SJCRH30 (cell line): ENCODE measurements around the gene EVI2A. TPM values are rescaled to one million over a fixed set of nuclear protein-coding genes. Genes with fewer than 3 reads are reported as not detected.
"Not testable (repeated sequence)": the region's sequence is repeated elsewhere in the genome, so short reads cannot be mapped to it uniquely, and the experiment has no call there.

ENCODE experiments used
- DNase-seq, 2 experiments: peaks; one replicate each; pipeline ENCODE4 v3.0.0-alpha.2; 2015 to 2020
- H3K27ac ChIP-seq: fragments of 250-450 bp; sonication (Bioruptor Pico); 2 replicates; pipeline ENCODE4 v1.5.1; 2020; ENCODE audit warnings: mild to moderate bottlenecking, moderate library complexity
- H3K27me3 ChIP-seq: fragments of 250-450 bp; sonication (Bioruptor Pico); 2 replicates; pipeline ENCODE4 v1.5.1; 2020; ENCODE audit warnings: mild to moderate bottlenecking, moderate library complexity
- H3K36me3 ChIP-seq: fragments of 250-450 bp; sonication (Bioruptor Pico); 2 replicates; pipeline ENCODE4 v1.5.1; 2020; ENCODE audit warnings: mild to moderate bottlenecking, moderate library complexity
- H3K4me1 ChIP-seq: fragments of 250-450 bp; sonication (Bioruptor Pico); 2 replicates; pipeline ENCODE4 v1.5.1; 2020; ENCODE audit warnings: mild to moderate bottlenecking, moderate library complexity
- H3K4me3 ChIP-seq: fragments of 250-450 bp; sonication (Bioruptor Pico); 2 replicates; pipeline ENCODE4 v1.5.1; 2020; ENCODE audit warnings: mild to moderate bottlenecking, moderate library complexity
- H3K9me3 ChIP-seq: fragments of 250-450 bp; sonication (Bioruptor Pico); replicated peaks from 2 replicates; pipeline ENCODE4 v1.5.1; 2020; ENCODE audit warnings: mild to moderate bottlenecking, moderate library complexity
- total RNA-seq: library from RNA; depleted of rRNA; stranded (reverse); fragments of >200 nt; shearing (Covaris generic); gene quantifications from 2 replicates; pipeline ENCODE4 v1.2.3, GENCODE V29; 2014

The EVI2A gene
- total RNA-seq, 1 experiment from 2014 or later: 0.10 TPM

DNA sequence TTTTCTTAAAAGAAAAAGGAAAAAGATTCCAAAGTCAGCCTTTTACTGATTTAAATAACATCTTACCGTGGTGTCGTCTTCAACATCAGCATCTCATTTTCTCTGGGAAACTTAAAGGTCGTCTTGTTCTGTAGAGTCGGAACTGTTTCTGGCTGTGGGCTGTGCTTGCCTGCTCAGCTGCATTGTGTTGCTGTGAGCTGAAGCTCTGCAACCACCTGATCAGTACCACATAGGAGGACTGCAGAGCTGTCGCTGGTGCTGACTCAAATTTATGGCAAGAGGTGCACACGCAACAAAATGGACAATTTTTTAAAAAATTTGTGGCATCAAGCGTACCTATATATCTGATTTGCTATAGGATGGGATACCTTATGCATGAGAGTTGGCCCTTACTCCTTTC is 24.3 kb downstream of the EVI2A start, which contains the start of gene OMG:
TSS of gene OMG (minus strand) at position 150 of the 400 bp plus-strand sequence. CDS start 908 bp downstream, outside the sequence.
- Histone ChIP-seq H3K27me3 (no peaks in the 10 kb centered on the region), H3K4me3 (no peak within 1 kb of the TSS), H3K4me1 (no peaks in the 10 kb centered on the region), H3K36me3 (peaks cover 2% of the 10 kb centered on the region; the same call in 1 of the 2 replicates), H3K27ac (no peak within 1 kb of the TSS), H3K9me3 (no peaks in the 10 kb centered on the region)
- no peak for DNase-seq

DNA sequence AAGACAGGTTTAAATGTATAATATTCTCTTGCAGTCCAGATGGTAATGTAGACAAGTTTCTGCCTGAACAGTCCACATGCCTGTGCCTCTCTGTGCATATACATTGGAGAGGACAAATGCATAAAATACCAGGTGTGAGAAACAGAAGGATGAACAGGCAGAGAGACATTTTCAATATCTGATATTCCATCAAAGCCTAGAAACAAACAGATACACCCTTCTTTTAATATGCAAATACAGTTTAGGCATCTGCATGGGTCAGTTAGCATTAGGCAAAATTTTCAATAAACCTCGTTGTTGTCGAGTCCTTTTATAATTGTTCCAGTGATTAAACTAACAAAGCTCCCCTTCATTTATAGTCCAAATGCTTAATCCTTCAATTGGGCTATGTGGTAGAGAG is 25.3 kb downstream of the EVI2A start:
- H3K4me1 ChIP-seq: no peaks in the 10 kb centered on the region
- no peak for DNase-seq
- no peak overlapping the region for H3K27ac ChIP-seq
- H3K4me3 ChIP-seq: no peak overlapping the region
- H3K36me3 ChIP-seq: peaks cover 11% of the 10 kb centered on the region
- H3K9me3 ChIP-seq: no peaks in the 10 kb centered on the region
- H3K27me3 ChIP-seq: no peaks in the 10 kb centered on the region

DNA sequence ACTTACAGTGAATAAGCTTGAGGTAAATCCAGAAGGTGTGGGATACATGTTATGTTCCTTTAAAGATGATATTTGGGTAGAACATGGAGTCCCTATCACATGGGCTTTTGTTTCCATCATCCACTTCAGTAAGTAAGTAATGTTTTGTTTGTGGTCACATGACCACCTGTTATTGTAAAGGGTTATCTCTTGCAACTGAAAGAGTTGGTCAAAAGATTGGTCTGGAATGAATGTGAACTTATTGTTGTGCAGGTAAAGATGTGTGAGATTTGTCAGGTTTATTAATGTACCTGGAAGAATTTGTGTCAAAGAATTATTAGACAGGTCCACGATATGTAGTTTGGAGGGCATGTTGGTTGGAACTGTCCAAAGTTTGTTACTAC is 25.9 kb downstream of the EVI2A start:
- no peak overlapping the region for H3K27ac ChIP-seq
- no peaks in the 10 kb centered on the region for H3K4me1 ChIP-seq
- H3K9me3 ChIP-seq: no peaks in the 10 kb centered on the region
- H3K27me3 ChIP-seq: no peaks in the 10 kb centered on the region
- no peak overlapping the region for H3K4me3 ChIP-seq
- H3K36me3 ChIP-seq: peaks cover 14% of the 10 kb centered on the region
- DNase-seq: no peak

DNA sequence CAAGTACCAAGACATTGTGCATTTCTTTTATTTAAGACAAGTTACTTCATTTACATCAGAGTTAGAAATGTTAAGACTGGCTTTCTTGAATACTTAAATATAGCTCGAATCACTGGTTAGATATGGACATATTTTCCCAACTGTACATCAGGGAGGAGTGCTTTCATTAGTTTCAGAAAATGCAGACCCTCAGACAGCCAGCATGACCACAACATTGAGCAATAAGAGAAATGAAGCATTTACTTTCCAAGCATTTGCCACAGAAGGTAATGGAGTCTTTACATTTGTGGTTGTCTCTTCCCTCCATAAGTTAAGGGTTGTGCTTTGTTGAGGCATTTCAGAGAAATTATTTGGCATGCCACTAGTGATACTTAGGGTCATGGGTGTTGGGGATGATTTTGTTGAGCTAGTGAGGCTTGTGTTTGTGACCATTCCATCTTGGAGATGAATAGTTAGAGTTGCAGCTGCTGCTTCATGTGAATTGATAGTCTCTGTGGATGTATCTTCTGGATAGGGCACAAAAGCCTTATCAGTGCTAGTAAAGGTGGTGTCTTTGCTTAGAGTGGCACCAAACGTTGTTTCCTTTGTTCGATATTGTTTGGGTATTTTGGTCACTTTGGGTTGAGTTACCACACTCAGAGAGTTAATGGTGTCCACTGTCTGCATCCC is 26.5 kb downstream of the EVI2A start:
- Histone ChIP-seq H3K4me3 (no peak overlapping the region), H3K27ac (no peak overlapping the region), H3K27me3 (no peaks in the 10 kb centered on the region), H3K9me3 (no peaks in the 10 kb centered on the region), H3K36me3 (peaks cover 18% of the 10 kb centered on the region), H3K4me1 (no peaks in the 10 kb centered on the region)
- no peak for DNase-seq

DNA sequence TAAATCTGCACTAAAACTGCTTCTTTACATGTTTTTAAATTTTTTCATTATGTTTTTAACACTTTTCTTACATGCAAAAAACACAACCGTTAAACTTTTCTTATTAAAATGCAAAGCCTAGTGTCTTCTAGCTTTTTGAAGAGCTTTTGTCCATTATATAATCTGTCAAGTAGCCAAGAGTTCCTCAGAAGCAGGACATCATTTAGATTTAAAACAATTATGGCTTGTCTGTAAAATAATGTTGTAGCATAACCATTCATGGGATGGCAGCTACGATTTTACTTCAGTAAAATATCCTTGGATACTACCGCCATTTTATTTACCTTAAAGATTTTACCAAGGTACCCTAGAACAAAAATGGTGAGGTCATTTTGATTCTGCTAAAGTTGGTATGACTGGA is 27.2 kb downstream of the EVI2A start:
- Histone ChIP-seq H3K9me3 (no peaks in the 10 kb centered on the region), H3K27ac (no peak overlapping the region), H3K36me3 (peaks cover 17% of the 10 kb centered on the region), H3K4me3 (no peak overlapping the region), H3K4me1 (no peaks in the 10 kb centered on the region), H3K27me3 (no peaks in the 10 kb centered on the region)
- DNase-seq: no peak

DNA sequence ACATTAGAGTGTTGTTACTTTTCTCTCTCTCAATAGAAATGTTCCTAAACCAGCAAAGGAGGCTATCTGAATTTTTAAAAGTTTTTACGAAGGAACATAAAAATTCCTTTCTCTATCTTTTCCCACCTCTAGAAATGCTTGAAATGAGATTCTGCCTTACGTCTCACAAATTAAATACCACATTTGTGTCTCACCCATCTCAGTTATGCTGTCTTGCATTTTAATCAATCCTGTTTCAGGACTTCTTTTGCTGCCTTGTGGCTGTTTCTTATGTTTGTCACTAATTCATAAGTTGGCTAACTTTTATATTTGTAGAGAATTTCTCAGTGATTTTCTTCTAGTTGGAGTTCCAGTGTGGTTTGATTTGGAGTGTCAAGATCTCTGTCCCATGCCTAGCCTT is 27.8 kb downstream of the EVI2A start:
- H3K27ac ChIP-seq: no peak overlapping the region
- H3K4me3 ChIP-seq: no peak overlapping the region
- H3K36me3 ChIP-seq: peaks cover 17% of the 10 kb centered on the region
- no peaks in the 10 kb centered on the region for H3K9me3 ChIP-seq
- no peak for DNase-seq
- no peaks in the 10 kb centered on the region for H3K27me3 ChIP-seq
- no peaks in the 10 kb centered on the region for H3K4me1 ChIP-seq

DNA sequence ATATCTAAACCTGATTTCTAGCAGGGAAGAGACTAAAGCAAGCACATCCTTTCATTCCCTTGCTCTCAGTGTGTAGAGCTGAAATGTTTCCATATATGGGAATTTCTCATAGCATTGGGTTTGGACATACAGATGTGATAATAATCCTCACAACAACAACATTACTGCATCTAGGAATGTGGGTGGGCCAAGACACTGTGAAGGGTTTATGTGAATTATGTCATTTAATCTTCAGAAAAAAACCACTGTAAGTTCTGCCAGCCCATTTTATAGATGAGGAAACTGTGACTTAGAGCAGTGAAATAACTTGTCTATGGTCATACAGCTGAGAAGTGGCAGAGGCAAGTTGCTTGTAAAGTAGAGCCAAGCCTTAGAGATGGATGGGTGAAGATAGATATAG is 29.6 kb downstream of the EVI2A start:
- no peaks in the 10 kb centered on the region for H3K27me3 ChIP-seq
- H3K4me3 ChIP-seq: no peak overlapping the region
- peaks cover 21% of the 10 kb centered on the region for H3K36me3 ChIP-seq
- no peak for DNase-seq
- H3K27ac ChIP-seq: no peak overlapping the region
- no peaks in the 10 kb centered on the region for H3K4me1 ChIP-seq
- H3K9me3 ChIP-seq: no peaks in the 10 kb centered on the region

DNA sequence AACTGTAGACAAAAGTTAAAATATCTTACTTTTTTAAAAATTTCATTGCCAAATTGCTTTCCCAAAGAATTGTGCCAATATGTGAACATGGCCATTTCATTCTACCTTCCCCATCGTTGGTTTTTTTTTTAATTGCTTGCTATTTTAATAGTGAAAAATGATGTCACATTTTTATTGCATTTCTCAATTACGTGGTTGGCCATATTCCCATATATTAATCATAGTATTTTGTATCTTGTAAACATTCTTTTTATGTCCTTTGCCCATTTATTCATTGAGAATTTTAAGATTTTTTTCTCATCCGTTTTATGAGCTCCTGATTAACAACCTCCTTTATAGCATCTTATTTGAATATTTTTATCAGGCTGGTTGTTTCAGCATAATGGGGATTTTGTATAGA is 31.6 kb downstream of the EVI2A start:
- no peaks in the 10 kb centered on the region for H3K27me3 ChIP-seq
- no peak overlapping the region for H3K4me3 ChIP-seq
- no peaks in the 10 kb centered on the region for H3K9me3 ChIP-seq
- no peaks in the 10 kb centered on the region for H3K4me1 ChIP-seq
- DNase-seq: no peak
- H3K36me3 ChIP-seq: peaks cover 25% of the 10 kb centered on the region
- no peak overlapping the region for H3K27ac ChIP-seq

DNA sequence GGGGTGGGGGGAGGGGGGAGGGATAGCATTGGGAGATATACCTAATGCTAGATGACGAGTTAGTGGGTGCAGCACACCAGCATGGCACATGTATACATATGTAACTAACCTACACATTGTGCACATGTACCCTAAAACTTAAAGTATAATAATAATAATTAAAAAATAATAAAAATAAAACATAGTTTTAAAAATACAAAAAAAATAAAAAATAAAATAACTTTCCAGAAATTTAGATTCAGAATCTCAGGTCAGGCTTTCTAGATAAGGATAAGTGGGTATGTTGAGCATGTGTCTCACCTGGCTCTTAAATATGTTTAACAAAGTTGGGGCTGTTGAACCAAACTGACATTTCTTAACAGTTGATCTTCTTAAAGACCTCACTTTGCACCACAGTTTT is 33.5 kb downstream of the EVI2A start:
- H3K36me3 ChIP-seq: peaks cover 25% of the 10 kb centered on the region
- not testable (repeated sequence) for DNase-seq, H3K27ac ChIP-seq, H3K4me3 ChIP-seq, H3K27me3 ChIP-seq, H3K4me1 ChIP-seq, H3K9me3 ChIP-seq

DNA sequence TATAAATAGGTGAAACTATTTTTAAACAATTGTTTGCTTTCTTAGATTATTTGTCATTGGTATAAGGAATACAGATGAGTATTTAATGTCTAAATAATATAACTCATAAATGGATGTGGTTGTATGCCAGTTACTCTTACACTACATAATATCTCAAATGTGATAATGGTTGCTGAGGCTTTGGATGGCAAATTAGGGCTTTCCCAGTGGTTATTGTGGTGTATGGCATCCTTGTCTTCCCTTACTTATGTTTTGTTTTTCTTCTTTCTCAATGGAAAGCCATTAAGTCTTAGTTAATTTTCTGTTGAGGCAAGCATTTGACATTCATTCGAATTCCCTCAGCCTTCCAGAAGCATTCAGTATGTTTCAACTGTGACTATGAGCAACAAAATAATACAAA is 34.8 kb downstream of the EVI2A start:
- H3K9me3 ChIP-seq: no peaks in the 10 kb centered on the region
- DNase-seq: no peak
- no peak overlapping the region for H3K27ac ChIP-seq

DNA sequence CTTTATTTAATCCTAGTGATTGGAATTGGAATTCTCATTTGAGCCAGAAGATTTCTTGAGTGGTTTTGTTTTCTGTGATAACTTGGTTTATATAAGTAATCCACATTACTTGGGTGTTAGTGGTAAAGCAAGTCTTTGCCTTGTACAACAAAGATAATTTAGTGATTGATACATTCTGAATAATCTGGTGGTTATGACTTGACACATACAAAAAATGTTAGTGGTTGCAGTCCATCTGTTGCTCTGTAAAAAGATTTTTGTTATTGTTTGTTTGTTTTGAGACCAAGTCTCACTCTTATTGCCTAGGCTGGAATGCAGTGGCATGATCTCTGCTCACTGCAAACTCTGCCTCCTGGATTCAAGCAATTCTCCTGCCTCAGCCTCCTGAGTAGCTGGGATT is 37.6 kb downstream of the EVI2A start:
- Histone ChIP-seq H3K36me3 (peaks cover 28% of the 10 kb centered on the region), H3K4me1 (no peaks in the 10 kb centered on the region), H3K4me3 (no peak overlapping the region), H3K27ac (no peak overlapping the region), H3K9me3 (no peaks in the 10 kb centered on the region), H3K27me3 (no peaks in the 10 kb centered on the region)
- no peak for DNase-seq

More for the DNA sequence above, 34.8 kb downstream of the EVI2A start:
- peaks cover 28% of the 10 kb centered on the region for H3K36me3 ChIP-seq
- no peak overlapping the region for H3K4me3 ChIP-seq
- H3K27me3 ChIP-seq: no peaks in the 10 kb centered on the region
- H3K4me1 ChIP-seq: no peaks in the 10 kb centered on the region

DNA sequence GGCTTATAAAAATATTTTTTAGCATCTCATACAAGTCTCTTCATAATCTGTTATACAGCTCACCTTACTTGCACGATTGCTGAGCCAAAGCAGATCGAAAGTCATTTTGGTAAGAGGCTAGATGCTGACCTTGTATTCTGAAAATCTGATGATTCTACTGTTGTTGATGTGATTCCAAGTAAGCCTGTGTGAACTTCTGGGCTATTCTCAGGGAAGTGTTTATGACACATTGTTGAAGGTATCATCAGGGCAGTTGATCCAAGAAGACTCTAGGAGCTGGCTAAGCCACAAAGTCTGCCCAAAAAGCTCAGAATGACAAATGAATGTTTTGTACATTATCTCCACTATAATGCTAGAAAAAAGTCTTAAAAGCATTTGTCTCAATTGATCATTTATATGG is 40.4 kb downstream of the EVI2A start:
- H3K27me3 ChIP-seq: no peaks in the 10 kb centered on the region
- H3K27ac ChIP-seq: no peak overlapping the region
- peaks cover 26% of the 10 kb centered on the region for H3K36me3 ChIP-seq
- no peaks in the 10 kb centered on the region for H3K4me1 ChIP-seq
- no peaks in the 10 kb centered on the region for H3K9me3 ChIP-seq
- no peak overlapping the region for H3K4me3 ChIP-seq
- DNase-seq: no peak

DNA sequence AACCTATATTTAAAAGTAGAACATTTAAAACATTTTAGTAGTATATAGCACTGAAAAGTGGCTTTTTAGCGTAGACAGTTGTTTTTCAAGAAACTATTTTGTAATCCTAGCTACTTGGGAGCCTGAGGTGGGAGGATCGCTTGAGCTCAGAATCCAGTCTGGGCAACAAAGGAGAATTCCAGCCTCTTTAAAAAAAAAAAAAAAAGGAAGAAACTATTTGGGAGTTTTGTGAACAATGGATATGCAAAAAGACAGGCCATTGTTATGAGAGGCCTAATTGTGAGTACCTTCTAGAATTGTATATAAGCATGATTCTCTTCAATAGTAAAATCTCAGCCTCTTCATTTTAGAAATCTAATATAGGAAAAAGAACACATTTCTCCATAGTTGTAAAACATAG is 42.0 kb downstream of the EVI2A start:
- Histone ChIP-seq H3K4me1 (no peaks in the 10 kb centered on the region), H3K4me3 (no peak overlapping the region), H3K36me3 (peaks cover 31% of the 10 kb centered on the region), H3K9me3 (no peaks in the 10 kb centered on the region), H3K27ac (no peak overlapping the region), H3K27me3 (no peaks in the 10 kb centered on the region)
- no peak for DNase-seq

DNA sequence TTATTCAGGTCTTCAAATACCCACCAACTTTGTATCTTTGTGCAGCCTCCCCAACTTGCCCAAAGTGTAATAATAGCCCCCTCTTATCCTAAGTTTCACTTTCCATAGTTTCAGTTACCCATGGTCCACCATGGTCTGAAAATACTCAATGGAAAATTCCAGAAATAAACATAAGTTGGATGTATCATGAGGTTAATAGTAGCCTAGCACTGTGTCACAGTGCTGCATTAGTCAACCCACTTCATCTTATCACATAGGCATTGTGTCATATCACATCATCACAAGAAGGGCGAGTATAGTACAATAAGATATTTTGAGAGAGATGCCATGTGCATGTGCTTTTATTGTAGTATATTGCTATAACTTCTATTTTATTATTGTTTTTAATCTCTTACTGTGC is 46.3 kb downstream of the EVI2A start:
- no peaks in the 10 kb centered on the region for H3K9me3 ChIP-seq
- peaks cover 3% of the 10 kb centered on the region for H3K4me1 ChIP-seq
- no peak overlapping the region for H3K4me3 ChIP-seq
- no peak for DNase-seq
- H3K27me3 ChIP-seq: no peaks in the 10 kb centered on the region
- no peak overlapping the region for H3K27ac ChIP-seq
- peaks cover 25% of the 10 kb centered on the region; the same call in 1 of the 2 replicates for H3K36me3 ChIP-seq

DNA sequence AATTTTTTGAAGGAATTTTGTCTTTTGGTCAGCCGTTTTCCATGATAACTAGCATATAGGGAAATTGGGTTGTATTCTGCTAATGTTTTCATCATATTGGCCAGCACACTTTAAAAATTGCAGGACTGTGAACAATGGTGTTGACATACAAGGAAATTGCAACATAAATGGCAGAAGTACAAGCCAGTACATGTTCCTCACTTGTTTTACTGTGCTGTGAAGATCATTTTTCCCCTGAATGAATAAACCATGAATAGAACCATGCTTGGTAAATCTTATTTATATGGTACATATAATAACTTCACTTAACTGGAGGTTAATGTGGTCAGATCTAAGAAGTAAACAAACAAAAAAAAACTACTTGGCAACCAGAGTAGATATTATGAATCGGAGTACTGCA is 47.2 kb downstream of the EVI2A start:
- peaks cover 8% of the 10 kb centered on the region for H3K4me1 ChIP-seq
- H3K27me3 ChIP-seq: no peaks in the 10 kb centered on the region
- no peak for DNase-seq
- H3K36me3 ChIP-seq: peaks cover 19% of the 10 kb centered on the region; the same call in 1 of the 2 replicates
- no peak overlapping the region for H3K27ac ChIP-seq
- H3K9me3 ChIP-seq: no peaks in the 10 kb centered on the region
- H3K4me3 ChIP-seq: no peak overlapping the region

DNA sequence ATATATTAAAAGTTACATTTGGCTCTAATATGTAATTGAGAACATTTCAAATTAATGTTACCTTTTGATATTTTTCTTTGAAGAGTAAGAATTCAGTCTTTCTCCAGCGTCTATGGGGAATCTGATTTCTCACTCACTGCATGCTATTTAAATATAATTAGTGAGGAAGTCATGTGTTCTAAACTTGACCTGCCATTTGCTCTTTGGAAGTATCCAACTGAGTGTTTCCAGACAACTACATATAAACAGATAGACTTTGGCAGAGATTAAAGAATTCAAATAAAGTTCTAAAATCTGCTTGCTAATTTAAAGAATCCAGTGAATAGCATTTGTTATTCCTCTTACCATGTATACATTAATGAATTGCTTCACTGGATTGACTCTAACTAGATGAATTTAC is 47.9 kb downstream of the EVI2A start:
- H3K36me3 ChIP-seq: peaks cover 19% of the 10 kb centered on the region; the same call in 1 of the 2 replicates
- peaks cover 13% of the 10 kb centered on the region for H3K4me1 ChIP-seq
- H3K27me3 ChIP-seq: no peaks in the 10 kb centered on the region
- H3K4me3 ChIP-seq: no peak overlapping the region
- DNase-seq: no peak
- H3K27ac ChIP-seq: no peak overlapping the region
- no peaks in the 10 kb centered on the region for H3K9me3 ChIP-seq
